GM18868 (cell line): ENCODE results near the gene SHROOM4.

Experiments used
- ATAC-seq: cut with Tn5 transposase; IDR thresholded peaks from one replicate; pipeline ENCODE4 v1.9.1; 2021; ENCODE audit warnings: mild to moderate bottlenecking, moderate library complexity; ENCODE audit not compliant: unreplicated experiment

Gene SHROOM4

DNA sequence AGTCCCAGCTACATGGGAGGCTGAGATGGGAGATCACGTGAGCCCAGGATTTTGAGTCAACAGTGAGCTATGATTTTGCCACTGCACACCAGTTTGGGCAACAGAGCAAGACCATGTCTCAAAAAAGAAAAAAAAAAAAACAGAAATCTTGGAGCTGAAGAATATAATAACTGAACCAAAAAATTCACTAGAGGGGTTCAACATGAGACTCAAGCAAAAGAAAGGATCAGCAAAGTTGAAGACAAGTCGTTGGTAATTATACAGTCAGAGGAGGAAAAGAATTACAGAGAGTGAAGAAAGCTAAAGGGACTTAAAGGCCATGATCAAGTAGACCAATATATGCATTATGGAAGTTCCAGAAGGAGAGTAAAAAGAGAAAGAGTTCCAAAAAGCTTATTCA lies 26.9 kb downstream of the SHROOM4 start:
- no peak for ATAC-seq

GRCh38 chrX:50780144-50780543 lies 33.9 kb downstream of the SHROOM4 start:
- ATAC-seq = no peak

DNA sequence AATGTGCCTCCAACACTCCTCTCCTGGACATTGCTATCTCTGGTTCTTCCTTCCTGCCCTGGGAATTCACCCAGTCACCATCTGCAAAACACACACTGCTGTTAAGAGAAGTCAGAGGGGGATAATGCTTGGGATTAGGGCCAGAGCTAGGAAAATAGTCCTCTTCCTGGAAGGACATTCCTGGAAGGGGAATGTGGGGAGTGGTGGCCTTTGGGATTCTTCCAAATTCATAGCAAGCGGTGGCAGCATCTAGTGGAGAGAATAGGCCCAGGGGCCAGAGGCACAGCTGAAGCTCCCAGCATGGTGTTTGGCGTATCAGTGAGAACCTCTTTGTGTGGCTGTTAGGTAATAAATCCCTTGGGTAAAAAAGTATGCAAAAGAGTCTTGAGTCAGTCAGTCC lies 34.3 kb downstream of the SHROOM4 start:
- ATAC-seq = no peak

DNA sequence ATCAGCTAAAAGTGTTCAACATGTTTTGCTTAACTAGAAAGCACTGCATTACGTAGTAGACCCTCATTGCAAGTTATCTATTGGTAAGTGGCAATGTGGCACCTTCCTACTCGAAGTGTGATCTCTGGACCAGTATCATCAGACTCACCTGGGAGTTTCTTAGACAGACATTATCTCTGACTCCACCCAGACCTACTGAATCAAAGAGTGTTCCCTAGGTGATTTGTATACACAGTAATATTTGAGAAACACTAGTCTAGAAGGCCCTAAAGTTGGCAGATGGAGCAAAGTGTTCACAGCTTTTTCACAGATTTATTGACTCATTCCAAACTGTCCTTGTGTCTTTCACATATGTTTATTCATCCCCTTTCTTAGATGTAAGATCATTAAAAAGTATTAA lies 35.7 kb downstream of the SHROOM4 start:
- ATAC-seq = no peak

DNA sequence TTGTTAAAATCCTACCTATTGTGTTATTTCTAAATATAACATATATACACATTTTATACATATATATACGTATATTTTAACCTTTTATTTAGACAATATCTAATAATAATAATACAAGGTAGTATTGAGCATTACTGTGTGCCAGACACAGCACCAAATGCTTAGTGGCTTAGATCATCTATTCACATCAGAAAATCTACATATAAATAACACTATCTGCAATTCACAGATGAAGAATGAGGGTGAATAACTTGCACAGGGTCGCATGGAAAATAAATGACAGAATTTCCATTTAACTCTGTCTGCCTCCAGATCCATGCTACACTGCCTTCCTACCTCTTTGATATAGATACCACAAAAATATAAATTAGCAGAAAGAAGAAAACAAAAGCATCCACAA lies 37.7 kb downstream of the SHROOM4 start:
- ATAC-seq = no peak

DNA sequence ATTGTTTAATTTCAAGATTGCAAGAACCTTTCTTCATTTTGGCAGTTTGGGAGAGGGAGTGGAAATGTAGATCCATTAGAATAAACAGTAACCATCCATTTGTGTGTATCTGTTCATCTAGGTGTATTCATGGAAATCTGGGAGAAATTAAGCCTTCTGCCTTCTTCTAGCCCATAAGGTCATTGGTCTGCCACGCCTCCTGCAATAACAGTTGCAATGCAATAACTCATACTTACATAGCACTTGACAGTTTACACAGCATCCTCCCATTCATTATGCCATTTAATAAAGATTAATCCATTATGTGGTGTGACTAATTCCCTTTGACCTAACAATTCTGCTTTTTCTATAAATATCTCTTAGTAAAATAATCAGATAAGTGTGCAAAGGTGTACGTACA lies 42.6 kb downstream of the SHROOM4 start:
- ATAC-seq = no peak

- no peak for ATAC-seq
Observed at GRCh38 chrX:50770702-50771101, 43.3 kb downstream of the SHROOM4 start.

DNA sequence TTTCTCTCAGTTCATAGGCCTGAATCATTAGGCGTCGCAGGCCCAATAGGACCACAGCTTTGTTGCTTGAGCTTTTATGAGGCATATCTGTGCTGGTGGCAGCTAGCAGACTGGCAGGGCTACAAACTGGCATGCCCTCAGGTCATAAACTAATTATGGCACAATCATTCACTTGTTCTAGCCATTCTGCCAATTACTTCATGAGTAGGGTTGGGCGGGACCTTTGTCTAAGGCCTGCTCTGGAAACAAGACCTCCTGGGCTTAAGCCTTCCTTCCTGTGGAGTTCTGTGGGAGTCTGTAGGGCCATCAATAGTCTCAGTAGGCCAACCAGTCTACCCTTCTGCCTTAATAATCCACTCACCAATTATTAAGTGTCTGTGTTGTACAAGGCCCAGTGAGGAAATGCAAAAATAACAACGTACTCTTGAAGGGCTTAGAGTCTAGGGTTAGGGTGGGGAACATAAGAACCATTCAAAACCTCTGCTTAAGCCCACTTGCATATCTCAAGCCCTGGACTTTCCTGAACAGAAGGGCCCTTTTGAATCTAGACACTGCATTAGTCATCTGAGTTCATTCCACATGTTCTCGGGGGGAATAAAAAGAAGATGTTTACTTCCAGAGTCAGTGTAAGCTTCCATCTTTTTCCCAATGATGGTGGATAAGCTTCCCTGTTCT lies 44.5 kb downstream of the SHROOM4 start:
- no peak for ATAC-seq

- no peak for ATAC-seq
Observed at GRCh38 chrX:50768801-50769200, 45.2 kb downstream of the SHROOM4 start.

DNA sequence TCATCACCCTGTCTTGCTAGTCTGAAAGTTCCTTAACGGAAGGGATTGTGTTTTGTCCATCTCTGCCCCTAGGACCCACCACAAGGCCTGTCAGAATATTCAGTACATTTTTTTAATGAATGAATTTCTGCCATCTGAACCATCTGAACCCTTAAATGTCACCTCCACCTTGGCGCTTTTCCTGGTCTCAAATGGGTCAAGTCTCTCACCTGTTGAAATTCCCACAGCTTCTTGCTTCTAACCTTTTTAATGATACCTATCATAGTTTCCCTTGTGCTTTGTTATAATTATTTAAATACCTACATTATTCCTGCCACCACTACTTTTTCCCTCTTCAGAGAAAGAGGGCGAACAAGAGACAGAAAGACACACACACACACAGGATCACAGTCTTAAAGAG lies 48.0 kb downstream of the SHROOM4 start:
- no peak for ATAC-seq

DNA sequence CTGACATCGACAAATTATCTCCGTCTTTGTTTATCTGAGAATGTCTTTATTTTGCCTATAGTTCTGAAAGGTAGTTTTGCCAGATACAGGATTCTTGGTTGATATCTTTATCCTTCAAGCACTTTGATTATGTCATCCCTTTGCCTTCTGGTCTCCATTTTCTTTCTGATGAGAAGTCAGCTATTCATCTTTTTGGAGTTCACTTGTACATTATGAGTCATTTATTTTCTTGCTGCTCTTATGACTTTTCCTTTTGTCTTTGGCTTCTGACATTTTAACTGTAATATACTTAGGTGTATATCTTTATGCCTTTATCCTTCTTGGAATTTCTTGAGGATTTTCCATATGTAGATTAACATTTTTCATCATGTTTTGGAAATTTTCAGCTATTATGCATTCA lies 51.4 kb downstream of the SHROOM4 start:
- ATAC-seq = no peak

- ATAC-seq = no peak
Observed at GRCh38 chrX:50756276-50756675, 57.7 kb downstream of the SHROOM4 start.

DNA sequence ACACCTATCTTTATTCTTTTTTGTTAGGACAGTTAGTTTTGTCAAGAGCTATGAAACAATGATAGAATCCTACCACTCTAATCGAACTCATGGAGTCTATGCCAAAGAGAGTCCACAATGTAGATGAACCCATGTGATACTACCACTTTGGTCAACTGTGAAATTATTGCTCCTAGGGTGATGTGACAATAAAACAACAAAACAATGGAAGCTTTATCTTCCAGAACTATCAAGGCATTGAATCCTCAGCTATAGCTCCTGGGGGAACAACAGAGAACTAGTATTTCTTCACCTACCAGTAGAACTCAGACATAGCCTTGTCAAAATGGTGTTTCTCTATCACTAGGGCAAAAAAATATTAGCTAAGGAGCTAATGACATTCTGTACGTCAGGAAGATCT lies 62.9 kb downstream of the SHROOM4 start:
- ATAC-seq = no peak

- ATAC-seq = no peak
Observed at GRCh38 chrX:50747471-50747900, 66.5 kb downstream of the SHROOM4 start.

GRCh38 chrX:50736656-50737055 lies 77.3 kb downstream of the SHROOM4 start:
- no peak for ATAC-seq

DNA sequence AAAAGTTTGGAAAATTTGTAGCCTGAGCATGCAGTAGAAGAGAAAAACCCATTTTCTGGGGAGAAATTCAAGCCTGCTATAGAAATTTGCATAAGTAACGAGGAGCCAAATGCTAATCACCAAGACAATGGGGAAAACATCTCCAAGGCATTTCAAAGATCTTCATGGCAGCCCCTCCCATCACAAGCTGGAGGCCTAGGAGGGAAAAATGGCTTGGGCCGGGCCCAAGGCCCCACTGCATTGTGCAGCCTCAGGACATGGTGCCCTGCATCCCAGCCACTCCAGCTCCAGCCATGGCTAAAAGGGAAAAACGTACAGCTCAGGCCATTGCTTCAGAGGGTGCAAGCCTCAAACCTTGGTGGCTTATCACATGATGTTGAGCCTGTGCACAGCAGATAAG lies 87.7 kb downstream of the SHROOM4 start:
- ATAC-seq = no peak

- ATAC-seq = no peak
Observed at GRCh38 chrX:50725310-50725709, 88.7 kb downstream of the SHROOM4 start.

- no peak for ATAC-seq
Observed at GRCh38 chrX:50723006-50723405, 91.0 kb downstream of the SHROOM4 start.

GRCh38 chrX:50721764-50722521 lies 92.1 kb downstream of the SHROOM4 start:
- no peak for ATAC-seq

GRCh38 chrX:50719614-50720013 lies 94.4 kb downstream of the SHROOM4 start:
- no peak for ATAC-seq

GRCh38 chrX:50718776-50719175 lies 95.2 kb downstream of the SHROOM4 start:
- no peak for ATAC-seq

- ATAC-seq = no peak
Observed at GRCh38 chrX:50716706-50717105, 97.3 kb downstream of the SHROOM4 start.

- ATAC-seq = no peak
Observed at GRCh38 chrX:50712777-50713176, 101.2 kb downstream of the SHROOM4 start.
